A673 (cell line): ENCODE measurements around the gene MT1G. TPM values are rescaled to one million over a fixed set of nuclear protein-coding genes. Genes with fewer than 3 reads are reported as not detected.

Experiments
- BruUV-seq: library from RNA; stranded (reverse); fragments of 400-500 nt; replicated peaks from 2 replicates; lab custom pipeline; 2021; lab: Mats Ljungman, UMichigan
- CTCF ChIA-PET: fragments of 300-600 bp; sonication (Branson Sonifier 250); formaldehyde crosslinking; loops from one replicate; lab custom pipeline; 2022; ENCODE audit warnings: antibody characterized with exemption; lab: Charles Lee
- POLR2A ChIA-PET: fragments of 300-600 bp; sonication (Branson Sonifier 250); formaldehyde crosslinking; loops from one replicate; lab custom pipeline; 2022; ENCODE audit warnings: antibody characterized with exemption; ENCODE audit not compliant: low non-redundant PET; lab: Charles Lee
- DNase-seq: peaks from one replicate; pipeline ENCODE4 v3.0.0-alpha.2; 2015; ENCODE audit warnings: low spot score
- H3K27ac ChIP-seq: fragments of 200-600 bp; sonication (generic); 2 replicates; pipeline ENCODE4 v1.5.1; 2016; ENCODE audit warnings: mixed run types, low read depth, mild to moderate bottlenecking, mixed read lengths, antibody characterized with exemption, low read length; ENCODE audit not compliant: poor library complexity, severe bottlenecking
- H3K27me3 ChIP-seq: fragments of 200-600 bp; sonication (generic); replicated peaks from 2 replicates; pipeline ENCODE4 v1.6.1; 2017; ENCODE audit warnings: mixed run types, low read depth, mild to moderate bottlenecking, mixed read lengths, antibody characterized with exemption, low read length; ENCODE audit not compliant: insufficient read depth, poor library complexity
- H3K36me3 ChIP-seq: fragments of 200-600 bp; sonication (generic); 2 replicates; pipeline ENCODE4 v1.6.1; 2016; ENCODE audit warnings: mixed run types, mild to moderate bottlenecking, mixed read lengths, antibody characterized with exemption, low read length; ENCODE audit not compliant: insufficient read depth, poor library complexity, severe bottlenecking
- H3K4me1 ChIP-seq: fragments of 200-600 bp; sonication (generic); 2 replicates; pipeline ENCODE4 v1.6.1; 2017; ENCODE audit warnings: mixed run types, mild to moderate bottlenecking, mixed read lengths, antibody characterized with exemption, low read length; ENCODE audit not compliant: insufficient read depth, poor library complexity, severe bottlenecking
- H3K4me3 ChIP-seq: fragments of 200-600 bp; sonication (generic); 2 replicates; pipeline ENCODE4 v1.5.1; 2016; ENCODE audit warnings: low read depth, mixed run types, mild to moderate bottlenecking, mixed read lengths, low read length; ENCODE audit not compliant: poor library complexity, severe bottlenecking
- H3K9me3 ChIP-seq: fragments of 200-600 bp; sonication (generic); 2 replicates; pipeline ENCODE4 v1.6.1; 2016; ENCODE audit warnings: mixed run types, low read depth, mild to moderate bottlenecking, mixed read lengths, antibody characterized with exemption, low read length; ENCODE audit not compliant: poor library complexity, severe bottlenecking
- EZH2 ChIP-seq: fragments of 200-600 bp; sonication (generic); IDR thresholded peaks from 2 replicates; pipeline ENCODE4 v1.6.1; 2017; ENCODE audit warnings: borderline replicate concordance, low read depth, mild to moderate bottlenecking, mixed read lengths, antibody characterized with exemption, low read length; ENCODE audit not compliant: poor library complexity, severe bottlenecking
- intact Hi-C: fragments of 100-400 bp; cut with micrococcal nuclease; formaldehyde crosslinking; loops from one replicate; pipeline ENCODE4 v1.10.0; 2022; ENCODE audit not compliant: unreplicated experiment
- total RNA-seq: library from RNA; stranded (reverse); gene quantifications from 2 replicates; pipeline ENCODE4 v1.2.3, GENCODE V29; 2021
- TF ChIP-seq, protein P1 (sequence below): fragments of 300-800, 200-600 bp; sonication (generic); conservative IDR thresholded peaks from 2 replicates; pipeline ENCODE4 v1.5.1; 2017; ENCODE audit warnings: low read depth, mild to moderate bottlenecking, antibody characterized with exemption, low read length, moderate library complexity, mixed read lengths

Gene MT1G
- total RNA-seq, 1 experiment from 2014 or later = 48.8 TPM

DNA sequence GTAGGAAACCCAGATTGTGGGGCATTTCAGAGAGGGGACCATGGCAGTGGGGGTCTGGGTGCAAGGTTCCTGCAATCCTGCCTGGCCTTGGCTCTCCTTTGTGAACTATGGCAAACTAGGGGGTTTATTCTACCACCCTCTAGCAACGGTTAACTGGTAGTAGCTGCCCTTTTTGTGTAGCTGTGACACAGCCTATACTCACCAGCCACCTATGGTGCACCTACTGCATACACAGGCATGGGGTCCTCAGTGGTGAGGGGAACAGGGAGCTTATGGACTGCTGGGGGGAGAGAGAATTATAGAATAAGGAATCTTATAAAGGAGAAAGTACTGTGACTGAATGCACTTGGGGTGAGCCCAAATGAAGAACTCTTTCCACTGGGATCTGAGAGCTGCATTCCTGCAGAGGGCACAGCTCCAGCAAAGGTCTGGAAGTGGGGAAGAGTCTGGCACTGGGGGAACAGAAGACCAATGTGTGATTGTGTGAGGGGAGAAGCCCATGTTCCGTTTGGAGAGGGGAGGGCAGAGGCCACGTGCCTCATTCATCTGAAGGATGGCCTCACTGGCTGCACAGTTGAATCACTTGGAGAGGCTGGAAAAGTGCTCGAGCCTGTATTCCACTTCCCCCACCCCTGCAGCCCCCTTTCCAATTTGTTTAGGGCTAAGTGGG lies 16.5 kb upstream of the MT1G start:
- Histone ChIP-seq H3K27me3 (no peaks in the 10 kb centered on the region), H3K9me3 (no peaks in the 10 kb centered on the region), H3K36me3 (no peaks in the 10 kb centered on the region), H3K4me1 (peaks cover 4% of the 10 kb centered on the region), H3K27ac (no peak overlapping the region), H3K4me3 (no peak overlapping the region)
- TF ChIP-seq, protein P1, sequence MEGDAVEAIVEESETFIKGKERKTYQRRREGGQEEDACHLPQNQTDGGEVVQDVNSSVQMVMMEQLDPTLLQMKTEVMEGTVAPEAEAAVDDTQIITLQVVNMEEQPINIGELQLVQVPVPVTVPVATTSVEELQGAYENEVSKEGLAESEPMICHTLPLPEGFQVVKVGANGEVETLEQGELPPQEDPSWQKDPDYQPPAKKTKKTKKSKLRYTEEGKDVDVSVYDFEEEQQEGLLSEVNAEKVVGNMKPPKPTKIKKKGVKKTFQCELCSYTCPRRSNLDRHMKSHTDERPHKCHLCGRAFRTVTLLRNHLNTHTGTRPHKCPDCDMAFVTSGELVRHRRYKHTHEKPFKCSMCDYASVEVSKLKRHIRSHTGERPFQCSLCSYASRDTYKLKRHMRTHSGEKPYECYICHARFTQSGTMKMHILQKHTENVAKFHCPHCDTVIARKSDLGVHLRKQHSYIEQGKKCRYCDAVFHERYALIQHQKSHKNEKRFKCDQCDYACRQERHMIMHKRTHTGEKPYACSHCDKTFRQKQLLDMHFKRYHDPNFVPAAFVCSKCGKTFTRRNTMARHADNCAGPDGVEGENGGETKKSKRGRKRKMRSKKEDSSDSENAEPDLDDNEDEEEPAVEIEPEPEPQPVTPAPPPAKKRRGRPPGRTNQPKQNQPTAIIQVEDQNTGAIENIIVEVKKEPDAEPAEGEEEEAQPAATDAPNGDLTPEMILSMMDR = no peak
- no peak for TF ChIP-seq EZH2
- no peak for DNase-seq
- CTCF ChIA-PET = no interaction called here
- POLR2A ChIA-PET = no interaction called here
- no TSS peak for BruUV-seq
- intact Hi-C loops = loop anchor here (5.0 kb wide), 1 partner anchor 77 kb away; the partner anchor contains the start of gene MT2A

DNA sequence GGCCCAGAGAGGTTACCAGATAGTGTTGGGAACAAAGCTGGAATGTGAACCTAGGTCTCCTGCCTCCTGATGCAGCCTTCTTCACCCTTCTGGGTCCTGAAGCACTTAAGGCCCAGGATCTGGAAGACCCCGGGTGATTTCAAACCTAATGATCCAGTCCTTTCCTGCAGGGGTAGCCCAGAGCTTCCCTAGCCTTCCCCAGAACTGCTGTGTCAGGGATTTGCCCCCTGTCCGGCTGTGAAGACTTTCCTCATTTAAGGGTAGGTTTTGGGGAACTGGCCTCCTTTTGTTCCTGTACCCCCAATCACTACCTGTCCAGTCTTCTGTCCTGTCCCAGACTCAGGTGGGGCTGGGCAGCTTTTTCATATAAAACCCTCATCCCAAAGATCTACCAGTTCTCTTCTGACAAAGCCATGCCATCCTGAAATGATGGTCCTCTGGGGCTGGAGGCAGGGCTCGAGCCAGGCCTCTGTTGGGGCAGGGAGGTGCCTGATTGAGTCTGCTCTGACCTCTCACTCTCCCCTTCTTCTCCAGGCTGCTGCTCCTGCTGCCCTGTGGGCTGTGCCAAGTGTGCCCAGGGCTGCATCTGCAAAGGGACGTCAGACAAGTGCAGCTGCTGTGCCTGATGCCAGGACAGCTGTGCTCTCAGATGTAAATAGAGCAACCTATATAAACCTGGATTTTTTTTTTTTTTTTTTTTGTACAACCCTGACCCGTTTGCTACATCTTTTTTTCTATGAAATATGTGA lies 15.7 kb upstream of the MT1G start:
- no TSS peak for BruUV-seq
- H3K4me1 ChIP-seq = no peaks in the 10 kb centered on the region
- no peak overlapping the region for H3K4me3 ChIP-seq
- DNase-seq = no peak
- intact Hi-C loops = loop anchor here (5.0 kb wide), 1 partner anchor 76 kb away; the partner anchor contains the start of gene MT2A
- TF ChIP-seq, protein P1 = no peak
- no peak for TF ChIP-seq EZH2
- no peaks in the 10 kb centered on the region for H3K36me3 ChIP-seq
- CTCF ChIA-PET = interaction anchor here (0.9 kb wide), 1 partner anchor 10 kb away, joined by 3 read pairs; no protein-coding TSS in a partner anchor
- H3K27me3 ChIP-seq = no peaks in the 10 kb centered on the region
- no peak overlapping the region for H3K27ac ChIP-seq
- POLR2A ChIA-PET = no interaction called here
- no peaks in the 10 kb centered on the region for H3K9me3 ChIP-seq

DNA sequence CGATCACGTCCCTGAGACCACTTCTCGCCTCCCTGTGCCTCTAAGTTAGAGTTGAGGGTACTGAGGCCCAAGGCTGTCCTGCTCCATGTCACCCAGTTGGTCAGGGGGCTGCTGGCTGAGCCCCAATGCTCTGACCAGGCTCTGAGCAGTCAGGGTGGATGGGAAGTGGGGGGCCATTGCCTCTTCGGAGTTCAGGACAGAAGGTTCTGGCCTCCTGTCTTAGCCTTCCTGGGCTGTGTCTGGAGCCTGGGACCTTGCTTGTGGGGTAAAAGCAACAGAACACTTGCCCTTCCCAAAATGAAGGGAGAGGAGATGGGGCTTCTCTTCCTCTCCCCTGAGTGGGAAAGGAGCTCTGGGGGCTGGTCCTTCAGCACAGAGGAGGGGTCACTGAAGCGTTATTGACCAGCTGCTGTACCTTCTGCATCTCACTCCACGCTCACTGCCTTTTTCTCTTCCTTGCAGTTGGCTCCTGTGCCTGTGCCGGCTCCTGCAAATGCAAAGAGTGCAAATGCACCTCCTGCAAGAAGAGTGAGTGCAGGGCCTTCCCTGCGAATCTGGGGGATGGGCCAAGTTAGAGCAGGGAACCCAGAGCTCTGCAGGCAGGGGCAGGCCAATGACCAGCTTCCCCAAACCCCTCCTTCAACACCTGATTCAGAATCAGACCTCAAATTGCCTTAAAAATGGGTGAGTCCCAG lies 15.0 kb upstream of the MT1G start:
- ChIA-PET CTCF (interaction anchor here (0.9 kb wide), 1 partner anchor 9 kb away, joined by 3 read pairs; no protein-coding TSS in a partner anchor), POLR2A (no interaction called here)
- intact Hi-C loops = loop anchor here (5.0 kb wide), 1 partner anchor 76 kb away; the partner anchor contains the start of gene MT2A
- no peak overlapping the region for H3K27ac ChIP-seq
- no peaks in the 10 kb centered on the region for H3K27me3 ChIP-seq
- H3K9me3 ChIP-seq = no peaks in the 10 kb centered on the region
- DNase-seq = no peak
- H3K4me3 ChIP-seq = peak overlapping the region; percentile 51
- no peak for TF ChIP-seq EZH2
- TF ChIP-seq, protein P1 = no peak
- H3K4me1 ChIP-seq = no peaks in the 10 kb centered on the region
- no peaks in the 10 kb centered on the region for H3K36me3 ChIP-seq
- TSS peak; percentile 90 for BruUV-seq
